Osteoblast (primary cell): ENCODE measurements around the gene NRCAM. TPM values are rescaled to one million over a fixed set of nuclear protein-coding genes. Genes with fewer than 3 reads are reported as not detected.

Experiments used
- DNase-seq: peaks from one replicate; pipeline ENCODE4 v3.0.0; 2011; ENCODE audit warnings: low spot score, mixed read lengths; ENCODE audit not compliant: insufficient read length; ENCODE audit errors: missing footprints
- H2AFZ ChIP-seq: 2 replicates; pipeline ENCODE4 v1.6.0; 2011; ENCODE audit warnings: mild to moderate bottlenecking, low read length
- H3K27ac ChIP-seq: 2 replicates; pipeline ENCODE4 v1.5.1; 2011; ENCODE audit warnings: mild to moderate bottlenecking, low read depth, low read length, moderate library complexity
- H3K27me3 ChIP-seq: 2 replicates; pipeline ENCODE4 v1.6.0; 2012; ENCODE audit warnings: mild to moderate bottlenecking, control low read depth, inconsistent platforms, low read length, moderate library complexity; ENCODE audit not compliant: insufficient read depth
- H3K36me3 ChIP-seq: 2 replicates; pipeline ENCODE4 v1.5.1; 2011; ENCODE audit warnings: mild to moderate bottlenecking, low read length, control low read depth, moderate library complexity; ENCODE audit not compliant: insufficient read depth
- H3K4me1 ChIP-seq: 2 replicates; pipeline ENCODE4 v1.5.1; 2011; ENCODE audit warnings: mild to moderate bottlenecking, low read length, control low read depth, moderate library complexity; ENCODE audit not compliant: insufficient read depth
- H3K4me2 ChIP-seq: 2 replicates; pipeline ENCODE4 v1.6.0; 2011; ENCODE audit warnings: mild to moderate bottlenecking, low read length; ENCODE audit not compliant: insufficient read depth
- H3K4me3 ChIP-seq: fragments of 200-600 bp; sonication (generic); 3 replicates; pipeline ENCODE4 v1.5.1; 2012; ENCODE audit warnings: mild to moderate bottlenecking, low read length, inconsistent platforms; ENCODE audit not compliant: insufficient read depth
- H3K79me2 ChIP-seq: 2 replicates; pipeline ENCODE4 v1.6.0; 2012; ENCODE audit warnings: mild to moderate bottlenecking, low read length, control low read depth, inconsistent platforms; ENCODE audit not compliant: insufficient read depth
- H3K9me3 ChIP-seq: 2 replicates; pipeline ENCODE4 v1.5.1; 2011; ENCODE audit warnings: low read depth, low read length, control low read depth
- H4K20me1 ChIP-seq: 2 replicates; pipeline ENCODE4 v1.6.0; 2012; ENCODE audit warnings: mild to moderate bottlenecking, low read length, control low read depth; ENCODE audit not compliant: insufficient read depth
- CTCF ChIP-seq: IDR thresholded peaks from 2 replicates; pipeline ENCODE4 v1.5.1; 2011; ENCODE audit warnings: mild to moderate bottlenecking, low read depth, low read length, moderate library complexity; ENCODE audit errors: extremely low read depth
- total RNA-seq: library from RNA; depleted of rRNA; stranded (reverse); fragments of >200 nt; gene quantifications from 2 replicates; pipeline ENCODE4 v1.2.3, GENCODE V29; 2012

The NRCAM gene
- total RNA-seq, 1 donor, result 2.2 TPM

GRCh38 chr7:108374899-108375298, 81.3 kb downstream of the NRCAM start:
- DNase-seq, result no peak
- Histone ChIP-seq H3K27me3 (no peaks in the 10 kb centered on the region), H3K79me2 (no peaks in the 10 kb centered on the region), H3K9me3 (no peaks in the 10 kb centered on the region), H3K4me1 (peaks cover 3% of the 10 kb centered on the region), H3K27ac (no peak overlapping the region), H3K4me2 (no peak overlapping the region), H2AFZ (no peak overlapping the region), H3K4me3 (no peak overlapping the region), H4K20me1 (no peaks in the 10 kb centered on the region), H3K36me3 (no peaks in the 10 kb centered on the region)
- no peak for TF ChIP-seq CTCF

- no peaks in the 10 kb centered on the region for H3K27me3 ChIP-seq
- no peaks in the 10 kb centered on the region for H3K9me3 ChIP-seq
- no peaks in the 10 kb centered on the region for H4K20me1 ChIP-seq
- H3K27ac ChIP-seq, result no peak overlapping the region
- H3K4me2 ChIP-seq, result no peak overlapping the region
- H3K36me3 ChIP-seq, result no peaks in the 10 kb centered on the region
- no peak overlapping the region for H2AFZ ChIP-seq
- no peaks in the 10 kb centered on the region for H3K79me2 ChIP-seq
- TF ChIP-seq CTCF, result no peak
- peaks cover 3% of the 10 kb centered on the region for H3K4me1 ChIP-seq
- no peak overlapping the region for H3K4me3 ChIP-seq
- no peak for DNase-seq
Observed at GRCh38 chr7:108372618-108373017, 83.6 kb downstream of the NRCAM start.

GRCh38 chr7:108370616-108371015, 85.6 kb downstream of the NRCAM start:
- no peaks in the 10 kb centered on the region for H3K36me3 ChIP-seq

GRCh38 chr7:108368466-108368865, 87.8 kb downstream of the NRCAM start:
- Histone ChIP-seq H3K79me2 (no peaks in the 10 kb centered on the region), H4K20me1 (no peaks in the 10 kb centered on the region), H3K4me2 (no peak overlapping the region), H2AFZ (no peak overlapping the region), H3K9me3 (no peaks in the 10 kb centered on the region), H3K4me3 (no peak overlapping the region), H3K36me3 (no peaks in the 10 kb centered on the region), H3K27ac (no peak overlapping the region), H3K27me3 (no peaks in the 10 kb centered on the region), H3K4me1 (peaks cover 3% of the 10 kb centered on the region)
- TF ChIP-seq CTCF, result no peak
- no peak for DNase-seq

More at GRCh38 chr7:108370616-108371015, 85.6 kb downstream of the NRCAM start:
- H3K27ac ChIP-seq, result no peak overlapping the region
- no peaks in the 10 kb centered on the region for H4K20me1 ChIP-seq
- peaks cover 3% of the 10 kb centered on the region for H3K4me1 ChIP-seq
- no peaks in the 10 kb centered on the region for H3K27me3 ChIP-seq
- no peak for DNase-seq
- H3K4me3 ChIP-seq, result no peak overlapping the region
- H3K9me3 ChIP-seq, result no peaks in the 10 kb centered on the region
- H3K79me2 ChIP-seq, result no peaks in the 10 kb centered on the region
- H3K4me2 ChIP-seq, result no peak overlapping the region
- no peak overlapping the region for H2AFZ ChIP-seq
- TF ChIP-seq CTCF, result no peak
